GM19193 (cell line): ENCODE data around the gene SORT1.

Source experiments
- POLR2A ChIP-seq: IDR thresholded peaks from 4 replicates; pipeline ENCODE4 v1.6.1; 2011; ENCODE audit not compliant: insufficient read depth, insufficient read length; ENCODE audit errors: extremely low read depth

The SORT1 gene

DNA sequence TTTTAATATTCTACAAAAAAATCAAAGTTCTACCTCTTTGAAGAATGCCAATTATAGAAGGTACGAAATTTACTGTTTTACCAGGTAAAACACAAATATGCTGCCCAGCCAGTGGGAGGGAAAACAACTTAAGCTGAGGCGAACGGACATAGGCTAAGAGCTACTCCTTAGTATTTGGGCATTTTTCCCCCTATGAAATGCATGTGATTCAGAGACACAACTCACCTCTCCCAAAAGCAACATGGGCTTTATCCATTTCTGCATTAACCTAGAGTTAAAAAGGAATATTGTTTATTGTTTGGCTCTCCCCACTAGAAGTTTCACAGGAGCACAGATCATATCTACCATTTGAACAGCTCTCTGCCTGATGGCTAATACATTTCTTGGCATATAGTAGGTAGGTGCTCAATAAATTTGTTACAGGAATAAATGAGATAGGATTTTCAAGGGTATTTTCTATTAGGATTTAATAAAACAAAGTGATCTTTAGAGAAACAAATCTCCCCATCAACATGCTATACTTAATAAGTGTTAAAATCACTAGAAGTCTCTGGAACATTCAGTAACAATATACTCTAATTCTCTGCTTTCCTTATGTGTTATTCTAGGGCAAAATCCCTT, 2.4 kb upstream of the SORT1 start:
- TF ChIP-seq POLR2A, result no peak

DNA sequence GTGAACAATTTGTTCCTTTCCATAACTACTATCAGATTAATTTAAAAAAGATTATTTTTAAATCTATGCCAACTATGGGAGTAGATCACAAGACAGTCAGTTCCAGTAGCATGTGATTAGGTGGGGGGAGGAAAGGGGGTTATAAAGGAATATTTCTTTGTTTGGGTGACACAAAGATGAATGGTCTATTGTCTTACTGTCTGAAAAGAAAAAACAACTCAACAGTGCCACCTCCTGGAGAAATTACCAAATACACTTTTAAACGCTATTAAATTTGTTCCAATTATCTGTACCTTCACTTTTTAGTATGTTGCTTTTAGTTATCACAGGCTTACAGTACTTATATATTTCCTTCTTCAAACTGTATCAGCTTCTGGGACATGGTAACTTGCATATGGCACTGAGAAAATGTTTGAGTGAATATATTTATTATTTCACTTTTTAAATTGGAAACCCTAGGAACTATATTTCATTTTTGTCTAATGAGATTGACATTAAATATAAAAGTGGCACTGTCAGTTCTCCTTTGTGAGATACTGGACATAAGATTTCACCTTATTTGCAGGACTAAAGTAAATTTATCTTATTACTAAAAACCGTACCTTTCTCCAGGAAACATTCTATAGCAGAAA, 1.7 kb upstream of the SORT1 start:
- TF ChIP-seq POLR2A, result no peak

DNA sequence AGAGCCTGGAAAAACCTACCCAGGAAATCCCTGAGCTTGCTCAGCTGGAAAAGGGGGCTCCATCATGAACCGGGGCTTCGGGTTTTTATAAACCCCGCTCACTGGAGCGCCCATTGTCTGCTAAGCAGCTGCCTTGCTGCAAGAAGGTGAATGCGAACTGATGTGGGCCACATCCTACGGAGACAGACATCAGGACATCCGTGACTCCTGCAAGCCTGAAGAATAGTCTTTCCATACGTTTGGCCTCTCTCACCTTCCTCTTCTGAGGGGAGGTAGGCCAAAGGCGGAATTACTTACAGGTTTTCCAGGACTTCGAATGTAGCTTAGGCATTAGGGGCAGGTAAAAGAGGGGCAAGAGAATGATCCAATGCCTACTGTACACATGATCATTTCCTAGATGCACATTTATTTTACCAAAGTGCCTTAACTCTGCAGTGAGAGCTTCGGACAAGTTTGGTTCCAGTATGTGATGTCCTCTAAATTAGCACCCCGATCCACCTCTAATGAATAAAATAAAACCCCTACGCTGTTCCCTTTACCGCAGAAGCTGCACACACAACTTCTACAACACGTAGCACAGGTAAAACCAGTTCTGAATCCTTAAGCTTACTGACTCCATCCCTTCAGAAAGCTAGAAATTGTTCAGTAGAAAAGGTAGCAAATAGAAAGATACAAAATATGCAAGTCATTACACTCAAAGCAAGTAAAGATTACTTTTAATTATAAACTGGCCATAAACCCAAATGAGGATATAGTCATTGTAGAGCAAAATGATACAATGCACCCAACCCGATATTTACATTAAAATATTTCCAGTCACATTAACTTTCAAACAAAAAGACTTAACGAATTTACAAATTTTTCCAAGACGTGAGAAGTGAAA, 866 bp upstream of the SORT1 start:
- TF ChIP-seq POLR2A, result no peak

DNA sequence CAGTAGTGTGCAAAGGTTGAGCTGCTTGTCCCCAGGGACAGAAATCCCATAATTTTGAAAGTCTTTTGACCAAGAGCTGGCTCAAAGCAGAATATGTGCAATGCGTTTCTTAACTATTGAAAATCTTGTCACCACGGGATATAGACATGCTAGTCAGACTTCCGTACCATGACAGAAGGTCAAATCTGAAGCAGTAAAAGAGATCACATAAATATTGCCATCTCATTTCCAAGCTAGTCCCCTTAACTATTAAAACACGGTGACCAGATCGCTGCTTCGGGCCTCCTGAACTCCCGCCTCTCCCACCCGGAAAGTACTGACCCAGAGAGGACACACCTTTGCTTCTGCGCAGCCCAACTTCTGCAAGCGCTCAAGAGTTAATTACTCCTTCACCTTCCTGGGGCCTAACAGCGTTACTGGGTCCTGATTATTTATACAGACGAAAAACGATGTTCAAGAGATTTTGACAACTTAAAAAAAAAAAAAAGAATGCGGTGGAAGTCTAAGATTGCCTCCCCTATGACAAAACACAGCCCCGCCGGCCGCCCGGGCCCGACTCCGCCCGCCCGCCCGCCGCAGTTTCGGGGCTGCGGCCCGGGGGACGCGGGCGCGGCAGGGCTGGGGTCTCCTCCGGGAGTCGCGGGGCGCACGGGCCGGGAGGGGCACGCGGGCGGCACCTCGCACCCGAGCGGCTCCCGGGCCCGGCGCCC, 692 bp downstream of the SORT1 start:
- TF ChIP-seq POLR2A, result no peak

DNA sequence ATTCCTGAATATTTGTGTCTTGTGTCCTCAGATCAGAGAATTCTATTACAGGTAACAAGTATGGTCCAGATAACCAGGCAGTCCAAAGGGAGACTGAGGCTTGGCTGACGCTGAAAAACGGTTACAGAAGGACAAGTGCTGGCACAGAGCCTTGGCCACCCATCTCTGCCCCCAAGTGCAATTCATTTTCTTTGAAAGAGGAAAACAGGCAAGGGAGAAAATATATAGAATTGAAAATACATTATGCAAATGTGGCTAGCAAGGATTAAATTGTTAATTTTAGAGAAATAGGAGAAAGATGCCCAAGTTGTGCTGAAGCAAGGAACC, 1.2 kb downstream of the SORT1 start:
- TF ChIP-seq POLR2A, result no peak

DNA sequence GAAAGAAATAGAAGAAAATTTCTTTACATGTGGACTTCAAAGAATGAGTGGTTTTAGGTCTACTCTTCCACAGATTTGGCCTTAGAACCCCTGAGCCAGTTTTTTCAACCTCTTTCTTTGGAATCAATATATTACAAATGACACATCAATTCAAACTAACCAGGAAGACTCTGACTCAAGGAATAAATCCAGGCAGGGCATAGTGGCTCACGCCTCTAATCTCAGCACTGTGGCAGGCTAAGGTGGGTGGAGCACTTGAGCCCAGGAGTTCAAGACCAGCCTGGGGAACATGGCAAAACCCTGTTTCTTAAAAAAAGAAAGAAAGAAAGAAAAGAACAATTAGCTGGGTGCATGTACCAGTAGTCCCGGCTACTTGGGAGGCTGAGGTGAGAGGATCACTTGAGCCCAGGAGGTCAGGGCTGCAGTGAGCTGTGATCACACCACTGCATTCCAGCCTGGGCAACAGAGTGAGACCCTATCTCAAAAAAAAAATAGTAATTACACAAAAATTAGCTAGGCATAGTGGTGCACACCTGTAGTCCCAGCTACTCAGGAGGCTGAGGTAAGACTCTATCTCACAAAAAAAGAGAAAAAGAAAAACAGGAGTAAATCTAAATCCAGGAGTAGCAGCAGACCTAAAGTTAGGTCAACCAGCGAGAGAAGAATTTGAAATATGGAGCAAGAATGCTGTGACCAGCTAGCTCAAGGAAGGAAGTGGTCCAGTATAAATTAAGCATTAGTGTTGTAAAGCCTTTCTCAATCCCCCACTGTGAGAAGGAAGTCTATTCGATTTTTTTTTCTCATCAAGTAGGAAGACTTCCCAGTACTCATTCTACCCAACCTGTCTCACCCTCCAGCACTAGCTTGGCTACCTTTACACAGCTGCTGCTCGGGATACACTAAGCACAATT, 1.9 kb downstream of the SORT1 start:
- no peak for TF ChIP-seq POLR2A

DNA sequence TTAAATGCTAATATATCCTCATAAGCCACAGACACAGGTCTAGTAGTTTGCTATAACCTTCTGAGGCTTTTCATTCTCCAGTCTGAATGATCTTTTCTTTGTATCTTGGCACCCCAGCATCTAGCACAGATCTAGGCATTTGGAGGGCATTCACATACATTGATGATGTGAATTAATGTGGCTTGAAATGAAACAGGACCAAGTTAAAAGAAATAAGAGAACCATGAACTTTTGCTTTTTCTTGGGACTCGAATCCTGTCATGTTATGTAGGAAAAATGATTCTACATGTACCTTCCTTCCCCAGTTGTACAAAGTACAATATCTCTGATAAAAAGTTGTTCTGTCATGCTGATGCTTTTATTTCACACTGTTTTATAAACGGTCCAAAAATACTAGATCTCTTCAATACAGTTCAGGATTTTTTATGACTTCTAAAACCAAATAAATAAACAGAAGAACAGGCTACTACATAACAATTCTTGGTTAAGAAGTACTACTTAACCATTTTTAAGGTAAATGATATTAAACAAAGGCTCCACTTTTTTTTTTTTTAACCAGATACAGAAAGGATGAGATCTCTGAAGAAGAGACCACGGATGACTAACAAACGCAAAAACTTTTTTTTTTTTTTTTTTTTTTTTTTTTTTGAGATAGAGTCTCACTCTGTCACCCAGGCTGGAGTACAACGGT, 3.0 kb downstream of the SORT1 start:
- TF ChIP-seq POLR2A, result no peak

DNA sequence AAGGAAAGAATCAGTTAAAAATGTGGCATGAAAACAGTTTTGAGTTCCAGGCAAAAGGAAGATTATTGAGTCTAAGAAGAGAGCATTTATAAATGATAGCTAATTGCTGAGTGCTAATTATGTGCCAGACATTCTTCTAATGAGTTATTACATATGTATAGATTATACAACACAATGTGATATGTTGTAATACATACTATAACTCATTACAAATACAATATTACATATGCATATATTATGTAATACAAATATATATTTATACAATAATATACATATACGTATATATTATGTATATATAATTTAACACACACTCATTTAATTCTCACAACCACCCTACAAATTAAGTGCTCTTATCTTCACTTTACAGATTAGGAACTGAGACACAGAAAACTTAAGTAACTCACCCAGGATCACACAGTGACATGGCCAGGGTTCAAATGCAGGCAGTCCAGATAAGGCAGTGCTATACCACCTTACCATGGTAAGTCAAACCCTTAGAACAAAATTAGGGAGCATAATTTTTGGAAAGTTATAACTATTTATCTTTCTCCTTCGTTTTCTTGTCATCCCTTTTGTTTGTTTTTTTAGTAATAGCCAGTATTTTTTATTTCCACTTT, 4.0 kb downstream of the SORT1 start:
- TF ChIP-seq POLR2A, result no peak

DNA sequence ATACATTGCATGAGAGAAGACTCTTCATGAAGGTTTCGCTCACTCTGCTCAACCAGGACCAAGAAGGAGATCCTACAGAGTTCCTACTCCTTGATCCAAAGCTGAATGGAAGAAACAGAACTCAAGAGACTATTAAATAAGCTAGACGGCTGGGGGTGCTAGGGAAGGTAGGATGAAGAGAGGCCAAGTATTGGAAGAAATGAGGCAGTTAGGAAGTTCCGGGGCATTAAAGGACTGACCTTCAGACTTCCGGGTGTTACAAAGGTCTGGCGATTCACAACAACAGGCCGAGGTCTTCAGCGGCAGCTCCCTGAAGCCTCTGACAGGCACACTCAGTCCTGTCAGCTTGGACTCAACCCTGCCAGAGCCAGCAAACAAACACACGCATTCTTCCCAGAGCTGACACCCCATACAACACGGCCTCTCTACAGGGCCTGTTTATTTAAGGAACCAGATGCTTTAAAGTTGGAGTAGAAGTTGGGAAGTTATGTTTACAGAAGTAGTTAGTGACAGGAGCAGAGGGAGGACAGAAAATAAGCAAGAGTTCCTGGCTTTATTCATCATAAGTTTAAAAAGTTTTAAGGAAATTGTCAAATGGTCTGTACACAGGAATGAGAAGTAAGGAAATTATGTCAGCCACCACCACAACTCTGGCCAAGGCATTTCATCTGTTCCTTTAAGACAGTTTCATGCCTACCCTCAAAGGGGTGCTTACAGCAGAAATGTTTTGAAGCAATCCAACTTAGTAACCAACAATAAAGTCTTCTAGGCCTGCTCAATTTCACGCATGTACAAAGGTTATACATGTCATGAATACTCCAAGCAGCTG, 4.7 kb downstream of the SORT1 start:
- TF ChIP-seq POLR2A, result no peak

DNA sequence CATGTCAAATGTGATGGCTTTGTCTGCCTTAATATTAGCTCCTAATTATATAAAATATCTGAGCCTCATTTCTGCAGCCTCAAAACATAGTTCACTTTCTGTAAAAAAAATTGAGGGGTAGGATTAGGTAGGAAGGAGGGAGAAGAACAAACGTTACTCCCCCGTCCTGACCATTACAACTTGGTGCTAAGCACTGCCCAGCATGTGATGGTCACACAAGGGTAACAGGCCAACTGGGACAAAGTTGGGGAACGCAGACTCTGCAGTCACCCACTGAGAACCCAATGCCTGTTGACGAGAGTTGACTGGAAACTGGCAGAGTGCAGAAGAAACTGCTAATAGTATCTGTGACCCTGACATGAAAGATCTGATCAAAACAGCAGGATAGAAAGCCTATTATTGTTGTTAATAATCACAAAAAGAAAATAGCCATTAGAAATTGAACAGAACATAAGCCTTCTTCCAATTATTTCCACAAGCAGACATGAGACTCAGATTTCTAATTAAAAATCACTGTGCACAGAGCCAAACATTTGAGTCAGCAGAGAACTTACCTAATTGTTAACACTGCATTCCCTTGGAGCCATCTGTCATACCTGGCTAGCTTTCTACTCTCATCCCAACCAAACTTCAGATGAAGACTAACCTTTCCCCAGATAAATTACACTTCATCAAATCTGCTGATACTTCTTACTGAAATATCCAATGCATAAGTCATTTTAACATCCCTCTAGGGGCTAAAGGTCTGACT, 5.5 kb downstream of the SORT1 start:
- TF ChIP-seq POLR2A, result no peak

DNA sequence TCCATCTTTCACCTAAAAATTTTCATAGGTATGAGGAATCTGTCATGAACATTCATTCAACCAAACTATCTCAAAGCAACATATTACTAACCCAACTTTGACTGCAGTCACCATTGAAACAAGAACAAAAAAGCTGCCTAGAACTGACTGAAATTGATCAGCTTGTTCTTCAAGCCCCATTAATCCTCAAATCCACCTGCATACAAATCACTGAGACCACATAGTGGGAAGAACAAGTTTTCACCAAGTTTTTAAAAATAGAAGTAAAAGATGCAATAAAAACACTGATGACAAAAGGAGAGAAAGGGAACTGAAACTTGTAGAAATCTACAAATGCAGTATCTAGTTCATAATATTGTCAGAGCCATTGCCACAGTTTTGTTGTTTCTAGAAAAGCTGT, 6.1 kb downstream of the SORT1 start:
- TF ChIP-seq POLR2A, result no peak

DNA sequence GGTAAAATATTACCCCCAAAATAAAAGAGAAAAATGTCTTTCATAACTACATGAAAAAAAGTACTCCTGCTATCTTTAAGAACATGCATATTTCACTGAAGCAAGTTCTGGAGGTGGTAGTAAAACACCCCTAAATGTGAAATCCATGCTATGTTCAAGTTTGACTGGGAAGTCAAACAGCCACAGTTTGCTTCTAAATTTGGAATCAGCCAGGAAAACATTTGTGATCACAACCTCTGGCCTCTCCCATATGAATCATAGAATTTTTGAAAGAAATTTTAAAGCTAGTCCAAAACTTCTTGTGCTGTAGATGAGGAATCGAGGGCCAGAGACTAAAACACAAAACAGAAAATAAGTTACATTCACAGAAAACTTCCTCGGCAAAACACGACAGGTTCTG, 6.6 kb downstream of the SORT1 start:
- no peak for TF ChIP-seq POLR2A

DNA sequence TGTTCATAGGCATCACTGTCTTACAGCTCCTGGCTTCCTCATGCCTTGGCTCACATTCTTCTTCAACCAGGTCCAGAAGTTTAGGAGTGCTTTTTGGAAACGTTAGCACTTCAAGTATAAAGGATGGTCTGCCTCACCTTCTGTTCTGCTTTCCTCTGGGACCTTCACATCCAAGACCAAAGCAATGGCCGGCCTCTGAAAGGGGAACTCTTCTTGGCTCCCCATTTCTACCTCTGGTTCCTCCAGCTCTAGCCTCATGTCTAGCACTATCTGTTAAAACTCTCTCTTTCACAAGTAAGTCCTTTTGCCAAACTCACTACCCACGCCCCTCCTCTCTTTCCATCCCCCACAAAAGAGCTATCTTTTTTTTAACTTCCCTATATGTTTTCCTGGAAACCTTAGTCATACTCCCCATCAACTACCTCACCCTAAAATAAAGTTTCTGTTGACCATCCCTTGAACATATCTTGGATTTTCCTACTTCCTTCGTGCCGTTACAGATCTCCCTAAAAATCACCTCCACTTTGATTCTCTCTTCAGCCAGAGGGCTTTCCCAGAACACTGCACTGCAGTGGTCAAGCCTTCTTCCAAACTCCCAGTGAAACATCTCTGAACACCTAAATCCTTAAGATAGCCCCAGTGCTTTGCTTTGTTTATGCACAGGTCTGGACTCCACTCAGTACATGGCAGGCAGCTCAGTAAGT, 7.9 kb downstream of the SORT1 start:
- TF ChIP-seq POLR2A, result no peak
